HG03108 (cell line): ENCODE measurements around the gene OR3A2.
"Not testable (repeated sequence)": the region's sequence is repeated elsewhere in the genome, so short reads cannot be mapped to it uniquely, and the experiment has no call there.

Experiments used
- ATAC-seq: cut with Tn5 transposase; IDR thresholded peaks from one replicate; pipeline ENCODE4 v1.9.1; 2021; ENCODE audit warnings: moderate library complexity; ENCODE audit not compliant: unreplicated experiment

The OR3A2 gene

DNA sequence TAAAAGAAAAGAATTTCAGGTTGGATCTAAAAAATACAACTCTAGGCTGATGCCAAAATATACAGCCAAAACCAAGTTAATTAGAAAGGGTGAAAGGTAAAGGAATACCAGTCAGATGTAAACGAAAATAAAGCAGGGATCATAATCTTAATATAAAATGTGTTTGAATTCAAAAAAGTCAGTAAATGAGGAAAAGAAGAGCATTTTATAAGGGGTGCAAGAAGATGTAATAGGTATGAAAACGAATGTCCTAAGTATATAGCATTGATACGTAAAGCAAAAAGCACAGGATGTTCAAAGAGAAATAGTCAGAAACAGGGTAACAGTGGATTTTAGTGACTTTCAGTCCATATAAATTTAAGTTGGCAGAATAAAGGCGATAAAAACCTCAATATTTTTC is 90.5 kb downstream of the OR3A2 start:
- ATAC-seq: no peak

DNA sequence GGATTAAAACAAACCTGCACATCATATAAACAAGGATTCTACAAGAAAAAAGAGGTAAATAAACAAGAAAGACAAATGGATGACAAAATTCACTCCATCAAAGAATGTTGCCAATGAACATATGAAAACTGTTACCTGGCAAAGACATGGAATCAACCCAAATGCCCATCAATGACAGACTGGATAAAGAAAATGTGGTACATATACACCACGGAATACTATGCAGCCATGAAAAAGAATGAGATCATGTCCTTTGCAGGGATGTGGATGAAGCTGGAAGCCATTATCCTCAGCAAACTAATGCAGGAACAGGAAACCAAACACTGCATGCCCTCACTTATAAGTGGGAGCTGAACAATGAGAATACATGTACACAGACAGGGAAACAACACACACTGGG is 92.6 kb downstream of the OR3A2 start:
- not testable (repeated sequence) for ATAC-seq

DNA sequence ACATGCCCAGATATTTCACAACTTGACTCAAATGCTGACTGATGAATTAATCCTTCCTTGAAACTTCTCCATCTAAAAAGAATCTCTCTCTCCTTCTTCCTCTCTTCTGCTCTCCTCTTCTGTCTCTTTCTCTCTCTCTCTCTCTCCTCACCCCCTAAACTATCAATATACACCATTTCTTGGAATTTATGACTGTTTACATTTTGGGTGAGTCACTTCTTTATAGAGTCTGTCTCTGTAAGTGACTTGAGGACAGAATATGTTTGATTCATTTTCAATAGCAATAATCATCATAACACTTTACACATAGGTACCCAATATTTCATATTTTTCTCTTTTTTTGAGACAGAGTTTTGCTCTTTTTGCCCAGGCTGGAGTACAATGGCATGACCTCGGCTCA is 103.2 kb downstream of the OR3A2 start:
- ATAC-seq: no peak

DNA sequence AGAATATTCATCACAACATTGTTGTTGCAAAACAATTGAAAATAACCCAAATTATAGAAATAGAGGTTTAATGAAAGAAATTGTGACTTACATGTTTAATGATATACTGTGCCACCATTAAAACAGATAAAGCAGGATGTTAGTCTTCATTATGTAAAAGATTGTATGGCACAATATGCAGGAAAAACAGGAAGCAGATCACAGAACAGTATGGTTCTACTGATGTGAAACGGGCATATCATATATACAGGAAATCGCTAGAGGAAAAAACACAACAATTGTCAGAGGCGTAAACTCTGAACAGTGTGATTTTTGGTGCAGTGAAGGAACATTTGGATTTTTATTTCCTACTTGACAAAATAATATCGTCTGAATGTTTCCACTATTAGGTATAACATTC is 110.0 kb downstream of the OR3A2 start:
- ATAC-seq: no peak

DNA sequence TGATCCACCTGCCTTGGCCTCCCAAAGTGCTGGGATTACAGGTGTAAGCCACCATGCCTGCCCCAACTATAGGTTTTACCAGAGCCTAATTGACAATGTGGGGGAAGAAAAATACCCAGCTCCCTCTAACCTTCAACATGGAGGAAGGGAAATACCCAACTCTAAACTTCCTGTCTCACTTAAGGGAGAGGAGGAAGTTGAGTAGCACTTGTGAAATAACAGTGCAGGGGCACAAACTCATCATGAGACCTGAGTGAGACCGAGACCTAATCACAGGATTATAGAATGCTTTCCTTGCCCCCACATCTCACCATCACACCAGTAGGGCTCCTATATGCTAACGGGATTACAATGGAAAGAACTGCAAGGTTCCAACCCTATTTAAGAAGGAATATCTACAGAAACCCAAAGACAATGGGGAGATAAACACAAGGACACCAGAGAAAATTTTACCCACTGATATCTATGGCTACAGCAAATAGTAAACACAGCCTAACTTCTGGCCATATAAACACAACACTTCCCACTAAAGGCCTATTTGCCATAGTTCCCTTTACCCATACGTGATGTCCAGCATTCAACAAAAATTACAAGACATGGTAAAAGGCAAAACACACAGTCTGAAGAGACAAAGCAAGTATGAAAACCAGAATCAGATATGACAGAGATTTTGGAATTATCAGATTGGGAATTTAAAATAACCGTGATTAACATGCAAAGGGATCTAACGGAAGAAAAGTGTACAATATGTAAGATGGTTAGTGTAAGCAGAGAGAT is 114.8 kb downstream of the OR3A2 start:
- no peak for ATAC-seq

DNA sequence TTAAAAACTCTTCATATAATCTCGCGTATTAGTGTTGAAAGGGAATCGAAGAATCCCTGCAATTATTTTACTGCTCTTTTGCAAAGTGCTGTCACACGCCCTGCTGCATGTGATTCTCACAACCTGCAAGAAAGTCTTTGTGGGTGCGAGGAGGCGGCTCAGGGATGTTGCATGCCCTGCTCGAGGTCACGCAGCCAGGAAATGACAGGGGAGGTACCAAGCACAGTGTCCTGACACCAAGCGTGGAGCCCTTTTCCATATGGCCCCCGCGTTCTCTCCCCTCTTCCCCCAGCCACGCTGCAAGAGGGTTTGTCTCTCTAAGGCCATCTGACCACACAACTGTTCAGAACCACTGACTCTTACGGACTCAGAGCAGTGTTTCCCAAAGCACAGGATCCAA is 125.5 kb downstream of the OR3A2 start:
- no peak for ATAC-seq

DNA sequence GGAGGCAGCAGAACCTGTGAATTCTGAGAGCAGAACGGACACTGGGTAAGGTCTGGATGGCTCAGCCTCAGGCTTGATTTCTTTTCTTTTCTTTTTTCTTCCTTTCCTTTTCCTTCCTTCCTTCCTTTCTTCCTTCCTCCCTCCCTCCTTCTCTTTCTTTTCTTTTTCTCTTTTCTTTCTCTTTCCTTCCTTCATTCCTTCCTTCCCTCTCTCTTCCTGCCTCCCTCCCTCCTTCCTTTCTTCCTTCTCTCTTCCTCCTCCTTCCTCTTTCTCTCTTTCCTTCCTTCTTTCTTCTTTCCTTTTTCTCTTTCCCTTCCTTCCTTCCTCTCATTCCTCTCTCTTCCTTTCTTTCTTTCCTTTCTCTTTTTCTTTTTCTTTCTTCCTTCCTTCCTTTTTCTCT is 125.9 kb downstream of the OR3A2 start:
- no peak for ATAC-seq

DNA sequence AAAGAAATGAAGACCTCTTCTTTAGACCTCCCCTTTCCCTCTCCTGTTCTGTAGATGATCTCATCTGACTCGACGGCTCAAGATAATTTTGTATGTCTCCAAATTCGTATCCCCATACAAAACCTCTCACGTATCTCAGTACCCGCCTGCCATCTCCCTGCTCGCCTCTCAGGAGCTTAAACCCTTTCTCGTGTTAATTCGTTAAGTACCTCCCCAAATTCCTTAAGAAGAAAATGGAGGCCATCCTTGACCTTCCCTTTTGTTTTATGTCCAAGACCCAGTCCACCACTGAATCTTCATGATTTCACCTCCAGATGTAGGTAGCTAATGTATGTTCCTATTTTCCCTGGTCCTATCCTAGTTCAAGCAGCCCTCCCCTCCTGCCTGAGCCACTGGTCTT is 129.5 kb downstream of the OR3A2 start:
- no peak for ATAC-seq

DNA sequence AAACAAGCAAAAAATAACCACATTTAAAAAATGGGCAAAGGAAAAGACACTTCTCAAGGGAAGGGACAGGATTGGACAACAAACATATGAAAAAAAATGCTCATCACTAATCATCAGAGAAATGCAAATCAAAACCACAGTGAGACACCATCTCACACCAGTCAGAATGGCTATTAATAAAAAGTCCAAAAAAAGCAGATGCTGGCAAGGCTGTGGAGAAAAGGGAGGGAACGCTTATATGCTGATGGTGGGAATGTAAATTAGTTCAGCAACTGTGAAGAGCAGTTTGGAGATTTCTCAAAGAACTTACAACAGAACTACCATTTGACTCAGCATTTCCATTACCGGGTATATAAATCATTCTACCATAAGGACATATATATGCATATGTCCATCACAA is 137.1 kb downstream of the OR3A2 start:
- not testable (repeated sequence) for ATAC-seq

DNA sequence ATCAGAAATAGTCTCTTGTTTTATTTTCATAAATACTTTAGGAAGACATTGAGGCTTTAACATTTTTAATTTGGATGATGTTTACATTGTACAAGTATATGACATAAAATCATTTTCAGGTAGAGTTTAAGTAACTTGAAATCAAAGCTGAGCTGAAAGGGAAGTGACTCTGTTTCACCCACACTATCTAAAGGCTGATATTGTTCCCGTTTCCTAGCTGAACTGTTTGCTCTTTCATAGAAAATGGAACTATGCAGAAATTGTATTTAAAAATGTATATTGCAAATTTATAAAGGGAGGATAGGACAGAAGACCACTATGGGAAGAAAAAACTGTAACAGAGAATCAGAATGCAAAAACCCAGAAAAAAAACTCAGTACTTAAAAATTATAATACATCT is 141.3 kb downstream of the OR3A2 start:
- ATAC-seq: not testable (repeated sequence)

DNA sequence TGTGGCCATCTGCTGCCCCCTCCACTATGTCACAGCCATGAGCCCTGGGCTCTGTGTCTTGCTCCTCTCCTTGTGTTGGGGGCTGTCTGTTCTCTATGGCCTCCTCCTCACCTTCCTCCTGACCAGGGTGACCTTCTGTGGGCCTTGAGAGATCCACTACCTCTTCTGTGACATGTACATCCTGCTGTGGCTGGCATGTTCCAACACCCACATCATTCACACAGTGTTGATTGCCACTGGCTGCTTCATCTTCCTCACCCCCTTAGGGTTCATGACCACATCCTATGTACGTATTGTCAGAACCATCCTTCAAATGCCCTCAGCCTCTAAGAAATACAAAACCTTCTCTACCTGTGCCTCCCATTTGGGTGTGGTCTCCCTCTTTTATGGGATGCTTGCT is 145.1 kb downstream of the OR3A2 start:
- ATAC-seq: not testable (repeated sequence)

DNA sequence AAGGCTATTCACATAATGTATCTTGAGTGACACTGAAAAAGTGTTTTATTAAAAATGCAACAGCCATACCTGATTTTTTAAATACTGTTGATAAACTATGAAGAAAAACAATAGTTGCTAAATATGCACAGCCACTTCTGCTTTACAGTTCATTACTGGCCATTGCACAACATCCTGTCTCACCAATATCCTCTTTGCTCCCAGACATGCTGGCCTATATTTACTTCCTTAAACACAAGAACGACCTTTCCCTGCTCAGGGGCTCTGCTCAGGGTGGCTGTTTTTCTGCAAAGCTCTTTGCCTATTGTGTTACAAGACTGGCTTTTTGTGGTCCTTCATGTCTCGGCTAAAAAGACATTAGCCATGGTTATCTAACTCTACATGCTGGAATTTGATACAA is 147.4 kb downstream of the OR3A2 start:
- not testable (repeated sequence) for ATAC-seq

DNA sequence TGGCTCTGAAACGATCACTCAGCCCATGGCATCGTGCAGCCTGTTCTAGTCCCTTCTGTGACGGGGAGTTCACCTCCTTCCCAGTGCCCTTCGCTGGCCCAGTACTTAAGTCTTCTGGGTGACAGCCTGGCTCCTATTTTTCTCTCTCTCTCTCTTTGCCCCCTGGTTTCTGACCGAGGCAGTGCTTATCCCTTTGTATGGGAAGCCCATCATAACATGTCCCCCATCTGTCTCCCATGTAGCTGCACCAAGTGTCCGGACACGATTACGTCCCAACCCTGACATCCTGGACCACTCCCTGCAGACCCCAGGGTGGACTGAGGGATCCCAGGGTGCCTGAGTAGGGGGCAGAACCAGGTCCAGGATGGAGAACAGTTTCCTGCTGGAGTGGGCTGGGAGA is 153.8 kb downstream of the OR3A2 start:
- not testable (repeated sequence) for ATAC-seq
